IMR-90 (cell line): ENCODE data around the gene EML1. TPM values are rescaled to one million over a fixed set of nuclear protein-coding genes. Genes with fewer than 3 reads are reported as not detected.

Source experiments
- ATAC-seq: fragments of 200-7000 bp; cut with Tn5 transposase; 2 replicates; pipeline ENCODE4 v1.9.1; 2020; ENCODE audit warnings: low read depth, mild to moderate bottlenecking, moderate library complexity
- BruUV-seq: library from RNA; stranded (reverse); fragments of 400-500 nt; replicated peaks from 2 replicates; lab custom pipeline; 2021; lab: Mats Ljungman, UMichigan
- CTCF ChIA-PET: fragments of 300-600 bp; formaldehyde crosslinking; extraction: SDS; loops from one replicate; lab custom pipeline; 2021; ENCODE audit warnings: antibody characterized with exemption; lab: Yijun Ruan, JAX
- POLR2A ChIA-PET: fragments of 300-600 bp; sonication (Branson Sonifier 250); formaldehyde crosslinking; loops from one replicate; lab custom pipeline; 2022; ENCODE audit warnings: antibody characterized with exemption; ENCODE audit not compliant: unreplicated experiment; lab: Charles Lee
- DNase-seq: peaks from one replicate; pipeline ENCODE4 v3.0.0; 2013
- H2AFZ ChIP-seq: replicated peaks from 2 replicates; pipeline ENCODE3; 2013; ENCODE audit warnings: low read length, mild to moderate bottlenecking; ENCODE audit not compliant: poor library complexity
- H2AK5ac ChIP-seq: 2 replicates; pipeline ENCODE4 v1.6.1; 2013; ENCODE audit warnings: low read depth, low read length, inconsistent platforms
- H2AK9ac ChIP-seq: replicated peaks from 2 replicates; pipeline ENCODE3; 2013; ENCODE audit warnings: mild to moderate bottlenecking, low read depth, low read length, moderate library complexity; ENCODE audit not compliant: poor library complexity
- H2BK120ac ChIP-seq: 2 replicates; pipeline ENCODE4 v1.6.1; 2013; ENCODE audit warnings: low read depth, low read length, inconsistent platforms
- H2BK15ac ChIP-seq: 3 replicates; pipeline ENCODE4 v1.6.1; 2013; ENCODE audit warnings: low read depth, low read length, inconsistent platforms
- H2BK20ac ChIP-seq: 2 replicates; pipeline ENCODE4 v1.6.1; 2013; ENCODE audit warnings: low read depth, mild to moderate bottlenecking, inconsistent platforms, low read length, moderate library complexity
- H2BK5ac ChIP-seq: 2 replicates; pipeline ENCODE4 v1.6.1; 2013; ENCODE audit warnings: mild to moderate bottlenecking, low read depth, low read length, inconsistent platforms; ENCODE audit not compliant: poor library complexity, severe bottlenecking
- H3K14ac ChIP-seq: replicated peaks from 2 replicates; pipeline ENCODE4 v1.6.1; 2013; ENCODE audit warnings: low read depth, low read length, inconsistent platforms
- H3K18ac ChIP-seq: 2 replicates; pipeline ENCODE4 v1.6.1; 2013; ENCODE audit warnings: low read depth, low read length, control low read depth
- H3K23ac ChIP-seq: 2 replicates; pipeline ENCODE4 v1.6.1; 2013; ENCODE audit warnings: low read depth, low read length, inconsistent platforms
- H3K27ac ChIP-seq: 2 replicates; pipeline ENCODE4 v1.5.1; 2013; ENCODE audit warnings: mild to moderate bottlenecking, control low read depth, low read length; ENCODE audit not compliant: insufficient read depth
- H3K27me3 ChIP-seq: 2 replicates; pipeline ENCODE4 v1.6.1; 2013; ENCODE audit warnings: low read length; ENCODE audit not compliant: control insufficient read depth, insufficient read depth
- H3K36me3 ChIP-seq: 2 replicates; pipeline ENCODE4 v1.6.1; 2013; ENCODE audit warnings: low read length, mixed read lengths; ENCODE audit not compliant: control insufficient read depth, insufficient read depth
- H3K4ac ChIP-seq: 2 replicates; pipeline ENCODE4 v1.6.1; 2013; ENCODE audit warnings: low read depth, low read length, inconsistent platforms
- H3K4me1 ChIP-seq: 2 replicates; pipeline ENCODE4 v1.6.1; 2013; ENCODE audit warnings: low read length, mixed read lengths; ENCODE audit not compliant: control insufficient read depth, insufficient read depth
- H3K4me2 ChIP-seq: 2 replicates; pipeline ENCODE4 v1.6.1; 2013; ENCODE audit warnings: low read depth, mild to moderate bottlenecking, control low read depth, low read length, moderate library complexity
- H3K4me3 ChIP-seq: 2 replicates; pipeline ENCODE4 v1.5.1; 2013; ENCODE audit warnings: low read depth, mild to moderate bottlenecking, control low read depth, low read length, moderate library complexity; ENCODE audit not compliant: insufficient read depth
- H3K56ac ChIP-seq: 2 replicates; pipeline ENCODE4 v1.6.1; 2013; ENCODE audit warnings: low read length, inconsistent platforms; ENCODE audit not compliant: insufficient read depth; ENCODE audit errors: extremely low read depth
- H3K79me1 ChIP-seq, 2 experiments: 2 replicates each; pipeline ENCODE4 v1.6.1; 2013; ENCODE audit warnings: low read length in 2 of 2, inconsistent platforms in 1 of 2, low read depth in 1 of 2
- H3K9ac ChIP-seq: 2 replicates; pipeline ENCODE4 v1.6.1; 2013; ENCODE audit warnings: low read depth, low read length, control low read depth
- H3K9me1 ChIP-seq: 2 replicates; pipeline ENCODE4 v1.6.1; 2013; ENCODE audit warnings: low read length, inconsistent platforms; ENCODE audit not compliant: insufficient read depth
- H3K9me3 ChIP-seq: 2 replicates; pipeline ENCODE4 v1.6.1; 2013; ENCODE audit warnings: low read length; ENCODE audit not compliant: control insufficient read depth, insufficient read depth
- H4K20me1 ChIP-seq: 2 replicates; pipeline ENCODE4 v1.6.1; 2013; ENCODE audit warnings: low read length, inconsistent platforms; ENCODE audit not compliant: insufficient read depth
- H4K5ac ChIP-seq: 2 replicates; pipeline ENCODE4 v1.6.1; 2013; ENCODE audit warnings: mild to moderate bottlenecking, low read depth, low read length, control low read depth
- H4K8ac ChIP-seq, 2 experiments: 2 replicates each; pipeline ENCODE4 v1.6.1; 2013; ENCODE audit warnings: low read depth in 2 of 2, low read length in 2 of 2, control low read depth in 1 of 2, inconsistent platforms in 1 of 2
- H4K91ac ChIP-seq: 2 replicates; pipeline ENCODE4 v1.6.1; 2013; ENCODE audit warnings: low read depth, low read length, inconsistent platforms; ENCODE audit not compliant: insufficient read depth
- BHLHE40 ChIP-seq: fragments of 150-350 bp; IDR thresholded peaks from 2 replicates; pipeline ENCODE4 v1.6.1; 2016; ENCODE audit warnings: mild to moderate bottlenecking, low read depth, low read length
- CEBPB ChIP-seq: IDR thresholded peaks from 2 replicates; pipeline ENCODE4 v1.6.1; 2012; ENCODE audit warnings: low read depth, low read length, improper control_type of control experiment
- CHD1 ChIP-seq: IDR thresholded peaks from 2 replicates; pipeline ENCODE4 v1.6.1; 2012; ENCODE audit warnings: low read depth, low read length, improper control_type of control experiment
- CTCF ChIP-seq: conservative IDR thresholded peaks from 2 replicates; pipeline ENCODE4 v1.5.1; 2012; ENCODE audit warnings: mild to moderate bottlenecking, low read depth, low read length, improper control_type of control experiment
- ELK1 ChIP-seq: fragments of 150-350 bp; IDR thresholded peaks from 2 replicates; pipeline ENCODE4 v1.6.1; 2016; ENCODE audit warnings: low read depth, mild to moderate bottlenecking, low read length, moderate library complexity, borderline replicate concordance
- FOS ChIP-seq: fragments of 150-350 bp; IDR thresholded peaks from 2 replicates; pipeline ENCODE4 v1.6.1; 2016; ENCODE audit warnings: low read depth, low read length
- MAFK ChIP-seq: IDR thresholded peaks from 2 replicates; pipeline ENCODE4 v1.6.1; 2012; ENCODE audit warnings: low read depth, low read length, improper control_type of control experiment
- MAZ ChIP-seq: IDR thresholded peaks from 2 replicates; pipeline ENCODE4 v1.6.1; 2012; ENCODE audit warnings: low read depth, mild to moderate bottlenecking, low read length, improper control_type of control experiment, moderate library complexity, borderline replicate concordance
- MXI1 ChIP-seq: IDR thresholded peaks from 2 replicates; pipeline ENCODE4 v1.6.1; 2012; ENCODE audit warnings: low read depth, mild to moderate bottlenecking, low read length, moderate library complexity, borderline replicate concordance
- NFE2L2 ChIP-seq: fragments of 150-350 bp; IDR thresholded peaks from 2 replicates; pipeline ENCODE4 v1.6.1; 2016; ENCODE audit warnings: low read depth, mild to moderate bottlenecking, low read length
- POLR2A ChIP-seq: IDR thresholded peaks from 2 replicates; pipeline ENCODE4 v1.6.1; 2012; ENCODE audit warnings: mild to moderate bottlenecking, low read depth, low read length
- RAD21 ChIP-seq: IDR thresholded peaks from 2 replicates; pipeline ENCODE4 v1.6.1; 2012; ENCODE audit warnings: low read length, improper control_type of control experiment
- RCOR1 ChIP-seq: IDR thresholded peaks from 2 replicates; pipeline ENCODE4 v1.6.1; 2012; ENCODE audit warnings: mild to moderate bottlenecking, low read length, improper control_type of control experiment; ENCODE audit not compliant: insufficient replicate concordance
- RFX5 ChIP-seq: IDR thresholded peaks from 2 replicates; pipeline ENCODE4 v1.8.0; 2012; ENCODE audit warnings: low read depth, mild to moderate bottlenecking, low read length, moderate library complexity
- SMC3 ChIP-seq: fragments of 150-350 bp; IDR thresholded peaks from 2 replicates; pipeline ENCODE4 v1.6.1; 2016; ENCODE audit warnings: low read depth, mild to moderate bottlenecking, antibody characterized with exemption, low read length, moderate library complexity
- USF2 ChIP-seq: fragments of 150-350 bp; IDR thresholded peaks from 2 replicates; pipeline ENCODE4 v1.6.1; 2017; ENCODE audit warnings: mild to moderate bottlenecking, antibody characterized with exemption, low read length, low read depth
- WGBS, 2 experiments: methylation state at CpG; one replicate each; pipeline versions ENCODE4 v1.1.5 to v1.1.7; 2013; ENCODE audit warnings: missing lambda C conversion rate in 2 of 2; ENCODE audit not compliant: insufficient read length in 1 of 2; ENCODE audit errors: extremely low coverage in 2 of 2; 5-methylcytosine and 5-hydroxymethylcytosine counted together
- dilution Hi-C: fragments of 300-500 bp; cut with HindIII; formaldehyde crosslinking; loops from one replicate; pipeline ENCODE4 v1.14.3; 2018; ENCODE audit warnings: low sequenced_read_pairs; ENCODE audit not compliant: unreplicated experiment
- in situ Hi-C: fragments of 300-500 bp; cut with MboI; formaldehyde crosslinking; loops from 3 replicates; pipeline ENCODE4 v1.14.3; 2019; ENCODE audit warnings: low sequenced_read_pairs, inconsistent platforms, mixed read lengths
- intact Hi-C: fragments of 100-400 bp; cut with micrococcal nuclease; formaldehyde crosslinking; loops from 2 replicates; pipeline ENCODE4 v1.10.0; 2022
- polyA plus RNA-seq, 3 experiments: library from polyadenylated mRNA; depleted of rRNA; stranded (reverse); fragments of >200 nt; gene quantifications; 2 replicates each; pipeline ENCODE4 v1.2.3, GENCODE V29; 2012; ENCODE audit warnings: low replicate concordance in 1 of 3
- total RNA-seq: library from RNA; depleted of rRNA; stranded (reverse); fragments of >200 nt; gene quantifications from 2 replicates; pipeline ENCODE4 v1.2.3, GENCODE V29; 2012

The EML1 gene
- total and polyA plus RNA-seq, 2 of the 4 experiments (the other 2 are of a cell fraction), result 14.0 to 42.3 TPM

GRCh38 chr14:99966912-99967311 lies 173.7 kb downstream of the EML1 start:
- Histone ChIP-seq H4K20me1 (no peaks in the 10 kb centered on the region), H3K4me1 (peaks cover 8% of the 10 kb centered on the region), H3K4me2 (no peak overlapping the region), H2AK5ac (no peak overlapping the region), H3K27me3 (no peaks in the 10 kb centered on the region), H2AFZ (no peak overlapping the region), H3K79me1 (no peaks in the 10 kb centered on the region), H3K14ac (no peak overlapping the region), H3K23ac (no peak overlapping the region), H4K8ac (no peak overlapping the region), H3K18ac (no peak overlapping the region), H3K9me1 (0 out of 2 replicates have a peak, but pooled peaks cover 7% of the 10 kb centered on the region), H3K27ac (no peak overlapping the region), H2BK120ac (no peak overlapping the region), H4K91ac (no peak overlapping the region), H3K9me3 (no peaks in the 10 kb centered on the region), H2BK20ac (no peak overlapping the region), H3K4ac (no peak overlapping the region), H3K56ac (no peak overlapping the region), H2BK5ac (no peak overlapping the region), H3K36me3 (no peaks in the 10 kb centered on the region), H4K5ac (no peak overlapping the region), H2BK15ac (no peak overlapping the region), H2AK9ac (no peak overlapping the region), H3K4me3 (no peak overlapping the region), H3K9ac (no peak overlapping the region)
- DNase-seq, result no peak
- no peak for ATAC-seq
- intact Hi-C loops, result no loop called here
- in situ Hi-C loops, result no loop called here
- ChIA-PET CTCF (interaction anchor here (1.1 kb wide), 1 partner anchor 141 kb away, joined by 3 read pairs; no protein-coding TSS in a partner anchor), POLR2A (no interaction called here)
- no peak for TF ChIP-seq CTCF
- TF ChIP-seq RCOR1, result no peak
- TF ChIP-seq MAZ, result no peak
- no peak for TF ChIP-seq MXI1
- TF ChIP-seq ELK1, result no peak
- TF ChIP-seq NFE2L2, result no peak
- no peak for TF ChIP-seq USF2
- no peak for TF ChIP-seq RFX5
- no peak for TF ChIP-seq RAD21
- no peak for TF ChIP-seq SMC3
- no peak for TF ChIP-seq POLR2A
- TF ChIP-seq CHD1, result no peak
- no peak for TF ChIP-seq BHLHE40
- TF ChIP-seq FOS, result no peak
- TF ChIP-seq MAFK, result no peak
- TF ChIP-seq CEBPB, result no peak
- 80% methylated on average over 7 of the region's 12 CpGs; no CpG with 5 or more reads in 1 of the 2 experiments for WGBS, 2 experiments
- no TSS peak for BruUV-seq
- dilution Hi-C loops, result no loop called here
